Central memory CD8-positive, alpha-beta T cell (primary cell): ENCODE data around the gene DCUN1D2.

Source experiments
- ATAC-seq: fragments of 150-1000 bp; cut with Tn5 transposase; replicated peaks from 2 replicates; pipeline ENCODE4 v1.10.0; 2022; ENCODE audit warnings: mild to moderate bottlenecking, moderate FRiP score, moderate number of reproducible peaks; ENCODE audit not compliant: poor library complexity, severe bottlenecking; ENCODE audit errors: extremely low read depth
- DNase-seq, 2 donors: peaks; one replicate each; pipeline ENCODE4 v3.0.0; 2021; ENCODE audit warnings: low spot score in 2 of 2
- H3K27ac Mint-ChIP-seq: one replicate; pipeline ENCODE4 v1.8.0; 2022; ENCODE audit warnings: low read depth, mild to moderate bottlenecking, moderate library complexity, mixed read lengths
- H3K27me3 Mint-ChIP-seq: one replicate; pipeline ENCODE4 v1.8.0; 2022; ENCODE audit warnings: mixed read lengths
- H3K36me3 Mint-ChIP-seq: one replicate; pipeline ENCODE4 v1.8.0; 2022; ENCODE audit warnings: mild to moderate bottlenecking, moderate library complexity, mixed read lengths; ENCODE audit not compliant: insufficient read depth
- H3K4me1 Mint-ChIP-seq: one replicate; pipeline ENCODE4 v1.8.0; 2022; ENCODE audit warnings: mixed read lengths
- H3K4me3 Mint-ChIP-seq: one replicate; pipeline ENCODE4 v1.8.0; 2022; ENCODE audit warnings: mild to moderate bottlenecking, moderate library complexity, mixed read lengths
- H3K9me3 Mint-ChIP-seq: one replicate; pipeline ENCODE4 v1.8.0; 2022; ENCODE audit warnings: mixed read lengths

Gene DCUN1D2

GRCh38 chr13:113465300-113465699, 25.2 kb downstream of the DCUN1D2 start:
- Mint-ChIP-seq H3K27me3 (no peaks in the 10 kb centered on the region), H3K27ac (peak overlapping the region; percentile 53), H3K36me3 (peaks cover 12% of the 10 kb centered on the region), H3K9me3 (no peaks in the 10 kb centered on the region), H3K4me3 (peak overlapping the region; percentile 41), H3K4me1 (peaks cover 6% of the 10 kb centered on the region)
- ATAC-seq (no peak), DNase-seq (no peak)

- Mint-ChIP-seq H3K9me3 (no peaks in the 10 kb centered on the region), H3K27me3 (no peaks in the 10 kb centered on the region)
These were observed 26.0 kb downstream of the DCUN1D2 start for GRCh38 chr13:113464476-113464875.

GRCh38 chr13:113461022-113461751, 29.3 kb downstream of the DCUN1D2 start:
- Mint-ChIP-seq H3K27me3 (no peaks in the 10 kb centered on the region), H3K4me1 (peaks cover 6% of the 10 kb centered on the region), H3K36me3 (peaks cover 5% of the 10 kb centered on the region), H3K4me3 (no peak overlapping the region), H3K27ac (no peak overlapping the region), H3K9me3 (no peaks in the 10 kb centered on the region)
- ATAC-seq (no peak), DNase-seq (no peak)

More at GRCh38 chr13:113464476-113464875, 26.0 kb downstream of the DCUN1D2 start:
- peaks cover 15% of the 10 kb centered on the region for H3K36me3 Mint-ChIP-seq
- peaks cover 6% of the 10 kb centered on the region for H3K4me1 Mint-ChIP-seq
- H3K4me3 Mint-ChIP-seq, result no peak overlapping the region
- peak overlapping the region; percentile 22 for H3K27ac Mint-ChIP-seq
- DNase-seq, result no peak
- no peak for ATAC-seq

GRCh38 chr13:113460599-113460998, 29.9 kb downstream of the DCUN1D2 start:
- Mint-ChIP-seq H3K27me3 (no peaks in the 10 kb centered on the region), H3K27ac (no peak overlapping the region), H3K4me3 (no peak overlapping the region), H3K4me1 (peaks cover 6% of the 10 kb centered on the region), H3K9me3 (no peaks in the 10 kb centered on the region), H3K36me3 (peaks cover 5% of the 10 kb centered on the region)
- no peak for ATAC-seq
- no peak for DNase-seq

- no peak for ATAC-seq
- Mint-ChIP-seq H3K9me3 (no peaks in the 10 kb centered on the region), H3K36me3 (peaks cover 5% of the 10 kb centered on the region), H3K4me1 (peaks cover 1% of the 10 kb centered on the region), H3K27ac (no peak overlapping the region), H3K27me3 (no peaks in the 10 kb centered on the region), H3K4me3 (no peak overlapping the region)
- DNase-seq, result no peak
These were observed 30.4 kb downstream of the DCUN1D2 start for GRCh38 chr13:113460064-113460555.

- ATAC-seq, result no peak
- Mint-ChIP-seq H3K4me1 (no peaks in the 10 kb centered on the region), H3K27ac (no peak overlapping the region), H3K9me3 (no peaks in the 10 kb centered on the region), H3K4me3 (no peak overlapping the region), H3K36me3 (peaks cover 5% of the 10 kb centered on the region), H3K27me3 (no peaks in the 10 kb centered on the region)
- DNase-seq, result no peak
These were observed 32.1 kb downstream of the DCUN1D2 start for GRCh38 chr13:113458253-113459065.

GRCh38 chr13:113457510-113457909, 33.0 kb downstream of the DCUN1D2 start:
- DNase-seq (no peak), ATAC-seq (no peak)
- H3K36me3 Mint-ChIP-seq, result peaks cover 5% of the 10 kb centered on the region
- H3K4me1 Mint-ChIP-seq, result no peaks in the 10 kb centered on the region
- no peaks in the 10 kb centered on the region for H3K27me3 Mint-ChIP-seq
- H3K27ac Mint-ChIP-seq, result no peak overlapping the region
- H3K4me3 Mint-ChIP-seq, result no peak overlapping the region
- no peaks in the 10 kb centered on the region for H3K9me3 Mint-ChIP-seq

GRCh38 chr13:113456116-113456702, 34.3 kb downstream of the DCUN1D2 start:
- Mint-ChIP-seq H3K4me3 (no peak overlapping the region), H3K27ac (no peak overlapping the region), H3K9me3 (no peaks in the 10 kb centered on the region), H3K27me3 (no peaks in the 10 kb centered on the region), H3K4me1 (no peaks in the 10 kb centered on the region), H3K36me3 (peaks cover 5% of the 10 kb centered on the region)
- DNase-seq (no peak), ATAC-seq (no peak)

GRCh38 chr13:113455384-113455783, 35.1 kb downstream of the DCUN1D2 start:
- ATAC-seq, result no peak
- no peak overlapping the region for H3K4me3 Mint-ChIP-seq
- no peaks in the 10 kb centered on the region for H3K4me1 Mint-ChIP-seq

GRCh38 chr13:113454936-113455335, 35.6 kb downstream of the DCUN1D2 start:
- Mint-ChIP-seq H3K4me3 (no peak overlapping the region), H3K4me1 (no peaks in the 10 kb centered on the region), H3K27me3 (no peaks in the 10 kb centered on the region), H3K27ac (no peak overlapping the region), H3K36me3 (peaks cover 2% of the 10 kb centered on the region), H3K9me3 (no peaks in the 10 kb centered on the region)
- no peak for ATAC-seq
- DNase-seq, result no peak

More at GRCh38 chr13:113455384-113455783, 35.1 kb downstream of the DCUN1D2 start:
- H3K27ac Mint-ChIP-seq, result no peak overlapping the region
- H3K9me3 Mint-ChIP-seq, result no peaks in the 10 kb centered on the region
- H3K27me3 Mint-ChIP-seq, result no peaks in the 10 kb centered on the region
- peaks cover 5% of the 10 kb centered on the region for H3K36me3 Mint-ChIP-seq
- DNase-seq, result no peak

GRCh38 chr13:113452942-113453901, 37.3 kb downstream of the DCUN1D2 start, which contains the start of gene ADPRHL1:
TSS of gene ADPRHL1 (minus strand) at chr13:113453488. CDS start at chr13:113453437, 51 bp downstream.
- Mint-ChIP-seq H3K27ac (no peak within 1 kb of the TSS), H3K9me3 (no peaks in the 10 kb centered on the region), H3K36me3 (peaks cover 2% of the 10 kb centered on the region), H3K4me1 (no peaks in the 10 kb centered on the region), H3K4me3 (no peak within 1 kb of the TSS), H3K27me3 (no peaks in the 10 kb centered on the region)
- DNase-seq (no peak), ATAC-seq (no peak)

- no peak overlapping the region for H3K4me3 Mint-ChIP-seq
- H3K4me1 Mint-ChIP-seq, result no peaks in the 10 kb centered on the region
These were observed 38.0 kb downstream of the DCUN1D2 start for GRCh38 chr13:113452466-113452865.

More at GRCh38 chr13:113452466-113452865, 38.0 kb downstream of the DCUN1D2 start:
- Mint-ChIP-seq H3K36me3 (peaks cover 2% of the 10 kb centered on the region), H3K27me3 (no peaks in the 10 kb centered on the region), H3K9me3 (no peaks in the 10 kb centered on the region), H3K27ac (no peak overlapping the region)
- no peak for DNase-seq
- ATAC-seq, result no peak
